CD4-positive, alpha-beta T cell treated with Interleukin-15 for 1 hour (primary cell): Measurements from ENCODE around the gene WDR91.
A peak's percentile ranks its signal among the peaks of the same experiment; 100 is the strongest.
"Not testable (repeated sequence)": the region's sequence is repeated elsewhere in the genome, so short reads cannot be mapped to it uniquely, and the experiment has no call there.

Source experiments
- DNase-seq: peaks from one replicate; pipeline ENCODE4 v3.0.0-alpha.2; 2020

The WDR91 gene

GRCh38 chr7:135211179-135211945, at the start of gene WDR91:
TSS of gene WDR91 (minus strand) at chr7:135211526. CDS start at chr7:135211502, 24 bp downstream.
- peak; percentile 97 for DNase-seq

DNA sequence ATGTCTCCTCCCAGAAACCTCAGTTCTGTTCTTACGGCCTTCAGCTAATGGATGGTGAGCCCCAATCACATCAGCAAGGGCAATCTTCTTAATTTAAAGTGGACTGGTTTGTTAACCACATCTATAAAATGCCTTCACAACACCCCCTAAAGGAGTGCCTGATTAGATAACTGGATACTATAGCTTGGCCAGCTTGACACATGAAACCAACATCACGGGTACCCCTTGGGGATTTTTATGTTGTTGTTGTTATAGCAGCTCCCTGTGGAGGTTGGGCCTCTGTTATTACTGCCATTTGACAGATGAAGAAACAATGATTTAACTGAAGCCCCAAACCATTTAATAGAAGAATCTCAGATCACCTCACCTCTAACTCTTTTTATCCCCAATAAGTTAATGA, 49.1 kb upstream of the WDR91 start:
- DNase-seq = no peak

DNA sequence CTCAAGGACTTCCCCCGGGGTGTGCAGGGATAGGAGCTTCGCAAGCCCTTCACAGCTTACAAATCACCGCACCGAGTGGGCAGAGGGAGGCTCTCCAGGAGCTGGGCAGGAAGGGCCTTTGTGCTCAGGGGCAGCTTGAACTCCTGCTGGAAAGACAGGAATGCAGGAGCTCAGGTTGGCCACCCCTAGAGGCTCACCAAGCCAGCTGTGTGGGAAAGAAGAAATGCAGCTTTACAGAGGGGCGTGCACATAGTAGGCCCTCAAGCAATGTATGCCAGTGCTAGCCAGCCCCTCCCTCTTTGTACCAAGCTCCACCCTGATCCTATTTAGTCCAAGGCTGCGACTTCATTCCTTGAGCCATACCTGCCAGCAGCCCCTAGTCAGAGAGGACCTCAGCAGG, 48.4 kb upstream of the WDR91 start:
- DNase-seq = no peak

DNA sequence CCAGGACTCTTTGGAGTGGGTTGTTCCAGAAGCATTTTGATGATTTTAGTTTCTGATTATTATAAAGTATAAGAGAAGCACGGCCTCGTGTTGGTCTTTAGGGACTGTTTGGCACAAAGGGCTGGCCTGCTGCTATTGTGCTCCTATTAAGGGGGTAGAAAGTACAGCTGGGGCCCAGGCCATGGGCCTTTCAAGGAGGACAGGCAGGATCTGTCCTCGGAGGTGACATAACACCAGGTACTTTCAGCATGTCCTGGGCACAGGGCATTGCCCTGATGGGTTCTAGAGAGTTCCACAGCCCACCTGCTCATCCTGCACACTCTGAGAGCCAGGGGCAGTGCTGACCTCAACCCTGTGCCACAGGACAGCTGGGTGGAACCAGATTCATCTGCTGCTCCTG, 47.3 kb upstream of the WDR91 start:
- no peak for DNase-seq

- no peak for DNase-seq
Observed at GRCh38 chr7:135257790-135258189, 46.5 kb upstream of the WDR91 start.

GRCh38 chr7:135253851-135254771, 42.8 kb upstream of the WDR91 start:
- DNase-seq = peak; percentile 49

- no peak for DNase-seq
Observed at GRCh38 chr7:135251496-135252391, 40.4 kb upstream of the WDR91 start.

- DNase-seq = no peak
Observed at GRCh38 chr7:135248546-135248945, 37.2 kb upstream of the WDR91 start.

- DNase-seq = no peak
Observed at GRCh38 chr7:135247746-135248471, 36.6 kb upstream of the WDR91 start.

DNA sequence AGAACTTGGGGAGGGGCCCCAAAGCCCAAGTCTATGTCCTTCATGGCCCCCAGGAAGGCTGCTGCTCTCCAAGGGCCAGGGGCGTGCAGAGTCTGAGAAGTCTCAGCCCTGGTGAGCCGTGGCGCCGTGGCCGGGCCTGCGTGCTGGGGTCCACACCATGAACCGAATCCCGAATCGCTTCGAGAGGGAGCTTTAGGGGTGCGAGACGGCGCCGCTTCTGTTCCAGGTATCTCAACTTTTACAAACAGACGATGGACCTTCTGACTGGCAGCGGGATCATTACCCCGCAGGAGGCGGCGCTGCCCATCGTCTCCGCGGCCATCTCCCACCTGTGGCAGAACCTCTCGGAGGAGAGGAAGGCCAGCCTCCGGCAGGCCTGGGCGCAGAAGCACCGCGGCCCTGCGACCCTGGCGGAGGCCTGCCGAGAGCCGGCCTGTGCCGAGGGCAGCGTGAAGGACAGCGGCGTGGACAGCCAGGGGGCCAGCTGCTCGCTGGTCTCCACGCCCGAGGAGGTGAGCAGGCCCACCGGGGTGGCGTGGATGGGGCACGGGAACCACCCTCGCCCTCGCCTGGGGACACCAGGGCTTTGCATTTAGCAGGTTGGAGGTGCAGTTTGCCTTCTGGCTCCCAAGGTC, 35.0 kb upstream of the WDR91 start:
- DNase-seq = no peak

GRCh38 chr7:135245226-135246190, 34.2 kb upstream of the WDR91 start:
- no peak for DNase-seq

DNA sequence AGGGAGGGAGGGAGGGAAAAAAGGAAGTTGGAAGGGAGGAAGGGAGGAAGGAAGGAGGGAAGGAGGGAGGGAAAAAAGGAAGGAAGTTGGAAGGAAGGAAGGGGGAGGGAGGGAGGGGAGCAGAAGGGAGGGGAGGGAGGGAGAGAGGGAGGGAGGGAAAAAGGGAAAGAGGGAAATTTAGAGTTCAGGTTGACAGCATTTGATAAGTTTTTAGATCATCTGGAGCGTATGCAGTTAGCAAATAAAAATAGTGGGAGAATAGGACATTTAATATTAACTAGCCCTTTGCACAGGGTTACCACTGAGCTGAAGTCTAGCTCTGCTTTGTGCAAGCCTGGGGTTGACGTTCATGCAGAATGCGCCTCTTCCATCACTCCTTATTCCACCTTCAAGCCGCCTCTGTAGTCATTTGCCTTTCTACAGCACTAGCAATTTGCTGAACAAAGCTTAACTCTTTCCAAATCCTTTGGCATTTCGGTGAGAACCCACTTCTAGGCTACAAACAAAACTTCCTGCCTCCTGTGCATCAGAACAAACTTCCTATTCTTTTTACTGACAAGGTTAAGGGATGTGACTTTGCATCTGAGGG, 30.9 kb upstream of the WDR91 start:
- DNase-seq = no peak

DNA sequence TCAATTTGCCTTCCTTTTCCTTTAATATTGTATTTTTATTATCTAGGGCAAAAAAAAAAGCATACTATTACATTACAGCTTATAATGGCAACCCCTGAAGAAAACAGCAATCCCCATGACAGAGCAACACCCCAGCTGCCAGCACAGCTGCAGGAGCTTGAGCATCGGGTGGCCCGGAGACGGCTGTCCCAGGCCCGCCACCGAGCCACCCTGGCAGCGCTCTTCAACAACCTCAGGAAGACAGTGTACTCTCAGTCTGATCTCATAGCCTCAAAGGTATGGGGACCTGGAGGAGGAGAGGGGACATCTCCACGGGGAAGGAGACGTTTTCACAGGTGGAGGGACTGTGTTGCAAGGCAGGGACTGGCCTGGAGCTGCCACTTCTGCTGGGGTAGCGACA, 29.1 kb upstream of the WDR91 start:
- no peak for DNase-seq

DNA sequence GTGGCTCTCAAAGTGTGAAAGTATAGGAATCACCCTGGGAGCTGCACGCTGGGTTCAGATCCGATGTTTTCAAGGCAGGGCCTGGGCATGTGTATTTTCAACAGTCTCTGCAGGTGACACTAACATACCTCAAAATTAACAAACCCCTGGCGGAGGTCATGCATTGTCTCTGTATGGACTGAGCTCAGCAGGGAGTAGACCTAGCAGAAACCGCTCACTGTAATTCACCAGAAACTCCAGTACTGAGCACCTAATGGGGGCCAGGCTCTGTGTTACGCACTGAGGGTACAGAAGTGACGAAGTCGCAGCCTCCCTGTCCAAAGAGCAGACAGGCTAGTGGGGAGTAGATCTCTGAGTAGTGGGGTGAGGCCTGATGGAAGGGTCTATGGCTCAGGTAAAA, 27.9 kb upstream of the WDR91 start:
- no peak for DNase-seq

GRCh38 chr7:135238112-135238744, 26.9 kb upstream of the WDR91 start:
- DNase-seq = no peak

- no peak for DNase-seq
Observed at GRCh38 chr7:135236727-135237126, 25.4 kb upstream of the WDR91 start.

DNA sequence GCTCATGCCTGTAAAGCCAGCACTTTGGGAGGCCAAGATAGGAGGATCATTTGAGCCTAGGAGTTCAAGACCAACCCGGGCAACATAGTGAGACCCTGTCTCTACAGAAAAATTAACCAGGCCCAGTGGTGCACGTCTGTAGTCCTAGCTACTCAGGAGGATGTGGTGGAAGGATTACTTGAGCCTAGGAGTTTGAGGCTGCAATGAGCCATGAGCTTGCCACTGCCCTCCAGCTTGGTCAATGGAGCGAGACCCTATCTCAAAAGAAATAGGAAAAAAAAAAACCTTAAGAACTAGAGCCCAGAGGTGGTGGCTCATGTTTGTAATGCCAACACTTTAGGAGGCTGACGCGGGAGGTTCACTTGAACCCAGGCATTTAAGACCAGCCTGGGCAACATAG, 24.5 kb upstream of the WDR91 start:
- no peak for DNase-seq

- DNase-seq = no peak
Observed at GRCh38 chr7:135234727-135235126, 23.4 kb upstream of the WDR91 start.

- not testable (repeated sequence) for DNase-seq
Observed at GRCh38 chr7:135234095-135234494, 22.8 kb upstream of the WDR91 start.

- DNase-seq = no peak
Observed at GRCh38 chr7:135233570-135233969, 22.2 kb upstream of the WDR91 start, which contains the start of gene STRA8. TSS of gene STRA8 (plus strand) at chr7:135233838. CDS start at chr7:135240525, 6,687 bp downstream.
